Hepatocyte (in vitro differentiated cells): ENCODE measurements around the gene XPO4. TPM values are rescaled to one million over a fixed set of nuclear protein-coding genes. Genes with fewer than 3 reads are reported as not detected.
"Not testable (repeated sequence)": the region's sequence is repeated elsewhere in the genome, so short reads cannot be mapped to it uniquely, and the experiment has no call there.

Experiments
- DNase-seq: peaks from one replicate; pipeline ENCODE4 v3.0.0-alpha.2; 2016; ENCODE audit warnings: low spot score
- H2AFZ ChIP-seq: fragments of 200-600 bp; sonication (generic); 2 replicates; pipeline ENCODE4 v1.6.0; 2016; ENCODE audit warnings: antibody characterized with exemption, mild to moderate bottlenecking
- H3K27ac ChIP-seq: fragments of 200-600 bp; sonication (generic); 2 replicates; pipeline ENCODE4 v1.5.1; 2016; ENCODE audit warnings: mild to moderate bottlenecking
- H3K27me3 ChIP-seq: fragments of 200-600 bp; sonication (generic); 2 replicates; pipeline ENCODE4 v1.6.1; 2016
- H3K36me3 ChIP-seq: fragments of 200-600 bp; sonication (generic); replicated peaks from 2 replicates; pipeline ENCODE4 v1.5.1; 2016; ENCODE audit warnings: low read depth; ENCODE audit not compliant: insufficient read depth
- H3K4me1 ChIP-seq: fragments of 200-600 bp; sonication (generic); 2 replicates; pipeline ENCODE4 v1.5.1; 2016; ENCODE audit warnings: mild to moderate bottlenecking, moderate library complexity; ENCODE audit not compliant: insufficient read depth
- H3K4me2 ChIP-seq: fragments of 200-600 bp; sonication (generic); 2 replicates; pipeline ENCODE4 v1.6.0; 2016
- H3K4me3 ChIP-seq: fragments of 200-600 bp; sonication (generic); 2 replicates; pipeline ENCODE4 v1.5.1; 2016; ENCODE audit warnings: mild to moderate bottlenecking
- H3K79me2 ChIP-seq: fragments of 200-600 bp; sonication (generic); 2 replicates; pipeline ENCODE4 v1.6.0; 2017; ENCODE audit warnings: mild to moderate bottlenecking
- H3K9me2 ChIP-seq: fragments of 200-600 bp; sonication (generic); replicated peaks from 2 replicates; pipeline ENCODE4 v1.6.0; 2017; ENCODE audit warnings: mild to moderate bottlenecking; ENCODE audit not compliant: insufficient read depth
- H3K9me3 ChIP-seq: fragments of 200-600 bp; sonication (generic); 2 replicates; pipeline ENCODE4 v1.5.1; 2016; ENCODE audit warnings: low read depth, mild to moderate bottlenecking
- H4K20me1 ChIP-seq: fragments of 200-600 bp; sonication (generic); 2 replicates; pipeline ENCODE4 v1.6.0; 2016; ENCODE audit warnings: mild to moderate bottlenecking; ENCODE audit not compliant: insufficient read depth, poor library complexity, severe bottlenecking
- EZH2 ChIP-seq: fragments of 200-600 bp; sonication (generic); IDR thresholded peaks from 2 replicates; pipeline ENCODE4 v1.6.1; 2016; ENCODE audit warnings: antibody characterized with exemption, mild to moderate bottlenecking, borderline replicate concordance
- EZH2phosphoT487 ChIP-seq: fragments of 200-600 bp; sonication (generic); IDR thresholded peaks from one replicate; pipeline ENCODE4 v1.6.1; 2018; ENCODE audit warnings: antibody characterized with exemption, mild to moderate bottlenecking, low read depth, moderate library complexity; ENCODE audit not compliant: unreplicated experiment, severe bottlenecking
- WGBS: methylation state at CpG from one replicate; pipeline ENCODE4 v1.1.6; 2016; ENCODE audit warnings: low lambda C conversion rate; ENCODE audit errors: missing lambda C conversion rate; 5-methylcytosine and 5-hydroxymethylcytosine counted together
- polyA plus RNA-seq: library from polyadenylated mRNA; unstranded; fragments of >200 nt; fragmentation: Nextera tagmentation; extraction: Ambion mirVana; gene quantifications from 2 replicates; pipeline ENCODE4 v1.2.1, GENCODE V29; 2016
- total RNA-seq: library from RNA; depleted of rRNA; stranded (reverse); fragments of >200 nt; gene quantifications from 2 replicates; pipeline ENCODE4 v1.2.3, GENCODE V29; 2014
- TF ChIP-seq, protein P1 (sequence below): fragments of 200-600 bp; sonication (generic); IDR thresholded peaks from 2 replicates; pipeline ENCODE4 v1.5.1; 2016; ENCODE audit warnings: antibody characterized with exemption, mild to moderate bottlenecking; ENCODE audit not compliant: poor library complexity

Gene XPO4
- total and polyA plus RNA-seq, 2 experiments from 2014 or later, result 3.4 to 20.7 TPM

- Histone ChIP-seq H3K4me1 (no peaks in the 10 kb centered on the region), H3K27me3 (no peaks in the 10 kb centered on the region), H3K9me3 (no peaks in the 10 kb centered on the region), H3K4me3 (no peak overlapping the region), H4K20me1 (peaks cover 2% of the 10 kb centered on the region), H3K36me3 (no peaks in the 10 kb centered on the region), H3K4me2 (no peak overlapping the region), H2AFZ (no peak overlapping the region), H3K79me2 (peaks cover 47% of the 10 kb centered on the region), H3K27ac (no peak overlapping the region), H3K9me2 (no peaks in the 10 kb centered on the region)
- WGBS, result 89% methylated on average over 3 of the region's 3 CpGs
- TF ChIP-seq EZH2phosphoT487 (no peak), EZH2 (no peak)
- TF ChIP-seq, protein P1, sequence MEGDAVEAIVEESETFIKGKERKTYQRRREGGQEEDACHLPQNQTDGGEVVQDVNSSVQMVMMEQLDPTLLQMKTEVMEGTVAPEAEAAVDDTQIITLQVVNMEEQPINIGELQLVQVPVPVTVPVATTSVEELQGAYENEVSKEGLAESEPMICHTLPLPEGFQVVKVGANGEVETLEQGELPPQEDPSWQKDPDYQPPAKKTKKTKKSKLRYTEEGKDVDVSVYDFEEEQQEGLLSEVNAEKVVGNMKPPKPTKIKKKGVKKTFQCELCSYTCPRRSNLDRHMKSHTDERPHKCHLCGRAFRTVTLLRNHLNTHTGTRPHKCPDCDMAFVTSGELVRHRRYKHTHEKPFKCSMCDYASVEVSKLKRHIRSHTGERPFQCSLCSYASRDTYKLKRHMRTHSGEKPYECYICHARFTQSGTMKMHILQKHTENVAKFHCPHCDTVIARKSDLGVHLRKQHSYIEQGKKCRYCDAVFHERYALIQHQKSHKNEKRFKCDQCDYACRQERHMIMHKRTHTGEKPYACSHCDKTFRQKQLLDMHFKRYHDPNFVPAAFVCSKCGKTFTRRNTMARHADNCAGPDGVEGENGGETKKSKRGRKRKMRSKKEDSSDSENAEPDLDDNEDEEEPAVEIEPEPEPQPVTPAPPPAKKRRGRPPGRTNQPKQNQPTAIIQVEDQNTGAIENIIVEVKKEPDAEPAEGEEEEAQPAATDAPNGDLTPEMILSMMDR, result no peak
- DNase-seq, result no peak
Measured at GRCh38 chr13:20867408-20867807, 35.1 kb downstream of the XPO4 start.

DNA sequence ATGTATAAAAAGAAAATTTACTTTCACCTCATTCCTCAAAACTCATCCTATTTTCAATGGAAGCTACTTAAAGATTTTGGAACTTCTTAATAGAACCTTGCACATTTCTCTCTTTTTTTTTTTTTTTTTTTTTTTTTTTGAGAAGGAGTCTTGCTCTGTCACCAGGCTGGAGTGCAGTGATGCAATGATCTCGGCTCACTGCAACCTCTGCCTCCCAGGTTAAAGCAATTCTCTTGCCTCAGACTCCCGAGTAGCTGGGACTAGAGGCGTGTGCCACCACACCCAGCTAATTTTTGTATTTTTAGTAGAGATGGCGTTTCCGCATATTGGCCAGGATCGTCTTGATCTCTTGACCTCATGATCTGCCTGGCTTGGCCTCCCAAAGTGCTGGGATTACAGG, 40.9 kb downstream of the XPO4 start:
- not testable (repeated sequence) for H2AFZ ChIP-seq, H3K9me2 ChIP-seq, H4K20me1 ChIP-seq, DNase-seq, H3K27ac ChIP-seq, H3K27me3 ChIP-seq, H3K9me3 ChIP-seq, H3K4me2 ChIP-seq, H3K36me3 ChIP-seq, H3K4me1 ChIP-seq, H3K4me3 ChIP-seq
- peaks cover 10% of the 10 kb centered on the region for H3K79me2 ChIP-seq
- WGBS, result 93% methylated on average over 6 of the region's 6 CpGs

- Histone ChIP-seq H3K4me3 (no peak overlapping the region), H3K79me2 (peaks cover 10% of the 10 kb centered on the region), H3K4me1 (no peaks in the 10 kb centered on the region), H3K27ac (no peak overlapping the region), H3K9me3 (no peaks in the 10 kb centered on the region), H3K9me2 (no peaks in the 10 kb centered on the region), H3K36me3 (no peaks in the 10 kb centered on the region), H4K20me1 (no peaks in the 10 kb centered on the region), H2AFZ (no peak overlapping the region), H3K4me2 (no peak overlapping the region), H3K27me3 (no peaks in the 10 kb centered on the region)
- no peak for DNase-seq
- TF ChIP-seq EZH2 (no peak), EZH2phosphoT487 (no peak)
- TF ChIP-seq, protein P1, result no peak
Measured at GRCh38 chr13:20860844-20861243, 41.7 kb downstream of the XPO4 start.

DNA sequence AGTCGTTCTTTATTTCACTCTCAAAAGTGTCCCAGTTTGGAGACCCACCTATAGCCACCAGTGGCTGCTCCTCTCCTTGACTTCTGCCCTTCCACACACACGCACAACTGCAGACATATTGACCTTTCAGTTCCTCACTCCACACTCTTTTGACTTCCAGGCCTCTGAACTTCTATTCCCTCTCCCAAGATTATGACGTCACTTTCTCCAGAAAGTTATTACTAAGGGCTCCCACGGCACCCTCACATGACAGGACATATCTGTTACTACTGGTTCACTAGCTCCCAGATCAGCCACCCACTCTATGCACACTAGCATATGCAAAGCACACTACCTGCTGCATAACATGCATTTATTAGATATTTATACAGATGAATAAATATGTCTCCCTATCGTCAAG, 45.9 kb downstream of the XPO4 start:
- no peak for DNase-seq
- Histone ChIP-seq H2AFZ (no peak overlapping the region), H3K36me3 (no peaks in the 10 kb centered on the region), H3K27me3 (no peaks in the 10 kb centered on the region), H3K4me1 (no peaks in the 10 kb centered on the region), H3K9me2 (no peaks in the 10 kb centered on the region), H3K4me2 (no peak overlapping the region), H3K9me3 (no peaks in the 10 kb centered on the region), H3K79me2 (no peaks in the 10 kb centered on the region), H3K4me3 (no peak overlapping the region), H4K20me1 (no peaks in the 10 kb centered on the region), H3K27ac (no peak overlapping the region)
- TF ChIP-seq EZH2 (no peak), EZH2phosphoT487 (no peak)
- TF ChIP-seq, protein P1, result no peak
- WGBS, result 92% methylated on average over 5 of the region's 5 CpGs
